Activated CD4-positive, alpha-beta T cell treated with anti-CD3 and anti-CD28 coated beads, Interleukin-2, Interleukin-6, amounts not matched to agents 100 ng/mL and 50 ng/mL, durations not matched to agents 16 hours and 8 hours (primary cell): ENCODE data around the gene CD177.
"Not testable (repeated sequence)": the region's sequence is repeated elsewhere in the genome, so short reads cannot be mapped to it uniquely, and the experiment has no call there.

ENCODE experiments used
- DNase-seq: peaks from one replicate; pipeline ENCODE4 v3.0.0-alpha.2; 2020

The CD177 gene

GRCh38 chr19:43383254-43383653, 29.8 kb downstream of the CD177 start:
- DNase-seq, result not testable (repeated sequence)

DNA sequence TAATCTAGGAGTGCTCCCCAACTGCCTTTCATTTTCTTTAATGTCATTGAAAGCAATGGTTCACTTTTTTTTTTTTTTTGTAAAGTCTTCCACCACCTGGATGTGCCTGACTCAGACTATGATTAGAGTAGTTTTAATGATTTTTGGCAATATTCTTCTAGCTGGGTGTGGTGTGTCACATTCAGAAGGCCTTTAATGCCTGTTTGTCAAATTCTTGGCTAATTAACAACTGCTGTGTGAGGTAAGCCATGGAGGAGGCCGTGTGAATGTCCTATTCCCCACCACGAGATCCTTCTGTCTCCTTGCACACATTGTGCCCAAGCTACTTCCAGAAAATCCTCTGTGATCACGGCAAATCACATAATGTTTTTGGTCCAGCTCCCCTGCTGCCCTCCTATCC, 30.3 kb downstream of the CD177 start:
- not testable (repeated sequence) for DNase-seq

- DNase-seq, result not testable (repeated sequence)
These were observed 37.5 kb downstream of the CD177 start for GRCh38 chr19:43390903-43391551.

GRCh38 chr19:43391552-43391935, 38.1 kb downstream of the CD177 start:
- not testable (repeated sequence) for DNase-seq

- not testable (repeated sequence) for DNase-seq
These were observed 40.0 kb downstream of the CD177 start for GRCh38 chr19:43393501-43393900.

DNA sequence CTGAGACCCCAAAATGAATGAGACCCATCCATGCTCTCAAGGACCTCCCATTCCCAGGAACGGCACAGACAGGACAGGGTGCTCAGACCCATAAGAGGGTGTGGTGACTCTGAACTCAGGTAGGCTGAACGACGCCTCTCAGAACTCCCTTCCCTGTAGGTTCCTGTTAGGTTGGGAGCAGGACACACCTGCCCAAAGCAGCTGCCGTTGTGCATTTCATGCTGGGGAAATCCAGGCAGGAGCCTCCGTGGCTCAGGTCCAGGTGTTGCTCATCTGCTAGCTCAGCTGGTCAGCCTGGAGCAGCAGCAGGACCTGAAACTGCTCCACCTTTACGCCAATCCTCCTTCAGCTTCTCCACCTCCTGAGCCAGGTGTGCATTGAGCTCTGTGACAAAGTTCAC, 42.1 kb downstream of the CD177 start:
- DNase-seq, result no peak

GRCh38 chr19:43406297-43406696, 52.8 kb downstream of the CD177 start:
- DNase-seq, result no peak

GRCh38 chr19:43407416-43408005, 54.0 kb downstream of the CD177 start:
- DNase-seq, result no peak

DNA sequence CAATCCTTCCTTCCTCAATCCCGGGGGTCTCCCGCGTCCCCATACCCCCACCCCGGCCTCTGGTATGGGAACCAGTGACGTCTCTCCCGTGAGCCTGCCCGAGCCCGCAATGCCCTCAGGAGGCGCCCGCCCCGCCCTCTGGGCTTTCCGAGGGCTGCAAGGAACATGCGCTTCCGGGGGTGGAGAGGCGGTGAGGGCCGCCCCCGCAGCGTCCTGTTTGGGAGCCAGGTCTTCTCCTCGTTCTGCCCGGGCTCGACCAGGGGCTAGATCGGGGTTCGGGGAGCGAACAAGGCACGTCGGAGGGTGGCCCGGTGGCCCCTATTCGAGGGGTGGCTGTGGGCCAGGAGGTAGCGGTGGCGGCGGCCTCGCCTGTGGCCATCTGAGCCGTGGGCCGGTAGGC, 54.6 kb downstream of the CD177 start:
- no peak for DNase-seq

GRCh38 chr19:43409415-43409814, 55.9 kb downstream of the CD177 start:
- no peak for DNase-seq

DNA sequence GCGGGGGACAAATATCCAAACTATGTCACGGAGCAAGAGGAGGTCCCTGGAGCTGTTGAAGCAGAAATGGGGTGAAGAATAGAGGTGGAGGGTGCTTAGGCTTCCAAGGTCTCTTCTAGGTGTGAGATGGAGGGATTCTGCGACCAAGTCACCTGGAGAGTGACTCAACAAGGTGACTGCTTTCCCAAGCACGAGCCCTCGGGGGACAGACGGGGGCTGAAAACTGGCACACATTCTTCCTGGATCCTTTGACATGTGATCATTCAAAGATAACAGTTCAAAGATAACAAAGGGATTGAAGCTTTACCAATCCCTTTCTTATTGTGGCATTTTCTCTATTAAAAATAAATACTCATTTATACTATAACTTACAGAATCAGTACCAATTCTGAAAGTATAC, 59.0 kb downstream of the CD177 start:
- no peak for DNase-seq
